Mesendoderm (in vitro differentiated cells): ENCODE results near the gene CRISPLD2.

Experiments used
- DNase-seq: peaks from one replicate; pipeline ENCODE4 v3.0.0; 2013
- H2AK5ac ChIP-seq: 2 replicates; pipeline ENCODE4 v1.6.1; 2013; ENCODE audit warnings: low read length, inconsistent platforms
- H2BK120ac ChIP-seq: 2 replicates; pipeline ENCODE4 v1.6.1; 2013; ENCODE audit warnings: low read depth, mild to moderate bottlenecking, low read length, moderate library complexity, mixed read lengths
- H2BK15ac ChIP-seq: replicated peaks from 2 replicates; pipeline ENCODE4 v1.6.1; 2013; ENCODE audit warnings: low read depth, mild to moderate bottlenecking, moderate library complexity
- H2BK5ac ChIP-seq: 2 replicates; pipeline ENCODE4 v1.6.1; 2013; ENCODE audit warnings: low read length, inconsistent platforms
- H3K18ac ChIP-seq: 2 replicates; pipeline ENCODE4 v1.6.1; 2013; ENCODE audit warnings: mild to moderate bottlenecking, low read length, mixed read lengths
- H3K23ac ChIP-seq: one replicate; pipeline ENCODE4 v1.6.1; 2013; ENCODE audit warnings: low read length
- H3K27ac ChIP-seq: 2 replicates; pipeline ENCODE4 v1.5.1; 2013; ENCODE audit warnings: low read depth, mild to moderate bottlenecking, inconsistent platforms, low read length, moderate library complexity
- H3K27me3 ChIP-seq: 2 replicates; pipeline ENCODE4 v1.6.1; 2013; ENCODE audit warnings: low read length, control low read depth, mild to moderate bottlenecking, inconsistent platforms; ENCODE audit not compliant: insufficient read depth, poor library complexity
- H3K36me3 ChIP-seq: 2 replicates; pipeline ENCODE4 v1.6.1; 2013; ENCODE audit warnings: low read length, inconsistent platforms; ENCODE audit not compliant: control insufficient read depth, insufficient read depth
- H3K4ac ChIP-seq: one replicate; pipeline ENCODE4 v1.6.1; 2013; ENCODE audit warnings: low read depth, mild to moderate bottlenecking, low read length, moderate library complexity
- H3K4me1 ChIP-seq: 2 replicates; pipeline ENCODE4 v1.6.1; 2013; ENCODE audit warnings: low read depth, low read length, inconsistent platforms; ENCODE audit not compliant: control insufficient read depth
- H3K4me2 ChIP-seq: 2 replicates; pipeline ENCODE4 v1.6.1; 2013; ENCODE audit warnings: low read length
- H3K4me3 ChIP-seq: 2 replicates; pipeline ENCODE4 v1.5.1; 2013; ENCODE audit warnings: mild to moderate bottlenecking, low read length
- H3K56ac ChIP-seq: one replicate; pipeline ENCODE4 v1.6.1; 2013; ENCODE audit warnings: low read length
- H3K79me1 ChIP-seq: 2 replicates; pipeline ENCODE4 v1.6.1; 2013; ENCODE audit warnings: low read length, inconsistent platforms
- H3K79me2 ChIP-seq: 2 replicates; pipeline ENCODE4 v1.6.1; 2013; ENCODE audit warnings: mild to moderate bottlenecking, low read length; ENCODE audit not compliant: control insufficient read depth, insufficient read depth
- H3K9ac ChIP-seq: 2 replicates; pipeline ENCODE4 v1.6.1; 2013; ENCODE audit warnings: low read length, inconsistent platforms
- H4K5ac ChIP-seq: one replicate; pipeline ENCODE4 v1.6.1; 2013; ENCODE audit warnings: low read length
- H4K8ac ChIP-seq: one replicate; pipeline ENCODE4 v1.6.1; 2013; ENCODE audit warnings: low read depth, mild to moderate bottlenecking, control low read depth, low read length, moderate library complexity
- WGBS: extraction: QIAGEN DNeasy Blood & Tissue Kit; methylation state at CpG from one replicate; pipeline ENCODE4 v1.1.7; 2013; ENCODE audit warnings: low lambda C conversion rate, missing lambda C conversion rate; ENCODE audit not compliant: insufficient coverage; ENCODE audit errors: extremely low coverage; 5-methylcytosine and 5-hydroxymethylcytosine counted together

CRISPLD2 gene

DNA sequence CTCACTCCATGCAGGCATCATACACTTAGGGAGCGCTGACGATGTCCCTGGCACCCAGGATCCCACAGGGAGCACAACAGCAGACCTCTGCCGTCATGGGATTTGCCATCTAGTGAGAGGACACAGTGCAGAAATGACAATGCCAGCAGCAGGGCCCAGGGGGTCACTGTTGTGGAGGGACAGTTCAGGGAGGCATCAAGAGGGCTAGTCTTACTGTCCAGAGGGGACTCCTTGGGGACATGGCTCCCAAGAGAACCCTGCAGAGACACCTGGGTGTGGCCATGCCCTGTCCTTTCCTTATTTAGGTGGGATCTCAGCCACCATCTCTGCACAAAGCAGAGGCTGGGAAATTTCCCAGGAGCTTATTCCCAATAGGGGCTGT lies 73.7 kb downstream of the CRISPLD2 start:
- no peak overlapping the region for H3K27ac ChIP-seq
- H3K79me1 ChIP-seq: no peaks in the 10 kb centered on the region
- H3K79me2 ChIP-seq: no peaks in the 10 kb centered on the region
- H2BK15ac ChIP-seq: no peak overlapping the region
- no peaks in the 10 kb centered on the region for H3K4me1 ChIP-seq
- no peak overlapping the region for H3K56ac ChIP-seq
- DNase-seq: no peak
- no peak overlapping the region for H4K8ac ChIP-seq
- no CpG with 5 or more reads among the region's 3 CpGs for WGBS
- no peak overlapping the region for H2AK5ac ChIP-seq
- no peaks in the 10 kb centered on the region for H3K27me3 ChIP-seq
- H4K5ac ChIP-seq: no peak overlapping the region
- H3K4me3 ChIP-seq: no peak overlapping the region
- no peak overlapping the region for H3K4me2 ChIP-seq
- H3K4ac ChIP-seq: no peak overlapping the region
- no peak overlapping the region for H3K23ac ChIP-seq
- no peak overlapping the region for H2BK120ac ChIP-seq
- no peaks in the 10 kb centered on the region for H3K36me3 ChIP-seq
- H3K9ac ChIP-seq: no peak overlapping the region
- H3K18ac ChIP-seq: no peak overlapping the region
- no peak overlapping the region for H2BK5ac ChIP-seq

DNA sequence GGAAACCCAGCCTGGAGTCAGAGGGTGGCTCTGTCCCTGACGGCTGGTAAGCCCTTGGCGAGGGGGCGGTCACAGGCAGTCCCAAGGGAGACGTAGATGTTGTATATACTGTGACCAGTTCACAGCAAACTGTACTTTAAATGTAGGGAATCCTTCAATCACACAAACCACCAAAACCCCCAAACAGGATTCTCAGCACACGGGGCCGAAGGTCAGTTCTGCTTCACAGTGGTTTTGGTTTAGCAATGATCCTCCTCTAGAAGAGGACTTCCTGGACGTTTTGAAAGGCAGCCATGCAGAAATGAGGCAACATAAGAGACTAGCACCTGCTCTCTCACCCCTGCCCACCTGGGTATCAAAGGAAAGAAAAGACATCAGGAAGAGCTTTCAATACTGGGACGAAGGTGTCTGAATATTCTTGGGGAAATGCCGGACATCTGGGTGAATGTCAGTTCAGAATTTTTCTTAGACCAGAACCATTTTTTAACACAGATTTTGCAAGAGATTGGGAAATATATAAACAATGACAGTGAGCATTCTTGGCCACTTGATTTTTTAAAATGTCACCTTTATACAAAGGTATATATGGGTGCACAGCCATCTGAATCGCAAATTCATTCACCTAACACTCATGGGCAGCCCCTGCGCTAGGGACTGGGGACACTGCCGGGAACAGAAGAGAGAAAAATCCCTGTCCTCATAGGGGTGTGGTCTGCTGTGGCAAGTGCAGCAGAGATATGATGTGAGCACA lies 74.2 kb downstream of the CRISPLD2 start:
- Histone ChIP-seq H3K18ac (no peak overlapping the region), H3K23ac (no peak overlapping the region), H3K27ac (no peak overlapping the region), H3K79me2 (no peaks in the 10 kb centered on the region), H3K79me1 (no peaks in the 10 kb centered on the region), H3K9ac (no peak overlapping the region), H3K56ac (no peak overlapping the region), H2AK5ac (no peak overlapping the region), H4K8ac (no peak overlapping the region), H3K36me3 (no peaks in the 10 kb centered on the region), H3K27me3 (no peaks in the 10 kb centered on the region), H3K4me1 (no peaks in the 10 kb centered on the region), H2BK5ac (no peak overlapping the region), H4K5ac (no peak overlapping the region), H2BK15ac (no peak overlapping the region), H3K4ac (no peak overlapping the region), H3K4me2 (no peak overlapping the region), H2BK120ac (no peak overlapping the region), H3K4me3 (no peak overlapping the region)
- DNase-seq: no peak
- no CpG with 5 or more reads among the region's 12 CpGs for whole genome bisulfite sequencing

GRCh38 chr16:84895016-84895415 lies 75.2 kb downstream of the CRISPLD2 start:
- H2BK5ac ChIP-seq: no peak overlapping the region
- H2BK15ac ChIP-seq: no peak overlapping the region
- no peak overlapping the region for H4K5ac ChIP-seq
- no peak overlapping the region for H3K4ac ChIP-seq
- no peak overlapping the region for H4K8ac ChIP-seq
- H3K18ac ChIP-seq: no peak overlapping the region
- whole genome bisulfite sequencing: no CpG with 5 or more reads among the region's 6 CpGs
- H2AK5ac ChIP-seq: no peak overlapping the region
- H3K56ac ChIP-seq: no peak overlapping the region
- H3K4me1 ChIP-seq: no peaks in the 10 kb centered on the region
- H3K4me2 ChIP-seq: no peak overlapping the region
- no peak for DNase-seq
- H3K23ac ChIP-seq: no peak overlapping the region
- no peaks in the 10 kb centered on the region for H3K79me1 ChIP-seq
- no peak overlapping the region for H3K27ac ChIP-seq
- no peaks in the 10 kb centered on the region for H3K79me2 ChIP-seq
- H3K27me3 ChIP-seq: no peaks in the 10 kb centered on the region
- no peak overlapping the region for H2BK120ac ChIP-seq
- no peaks in the 10 kb centered on the region for H3K36me3 ChIP-seq
- H3K9ac ChIP-seq: no peak overlapping the region
- no peak overlapping the region for H3K4me3 ChIP-seq

- H3K27me3 ChIP-seq: no peaks in the 10 kb centered on the region
- no peaks in the 10 kb centered on the region for H3K36me3 ChIP-seq
- H4K5ac ChIP-seq: no peak overlapping the region
- H3K4ac ChIP-seq: no peak overlapping the region
- H3K18ac ChIP-seq: no peak overlapping the region
- H4K8ac ChIP-seq: no peak overlapping the region
- H2BK120ac ChIP-seq: no peak overlapping the region
- H3K27ac ChIP-seq: no peak overlapping the region
- no peaks in the 10 kb centered on the region for H3K4me1 ChIP-seq
- H2BK15ac ChIP-seq: no peak overlapping the region
- H2BK5ac ChIP-seq: no peak overlapping the region
- no peak overlapping the region for H2AK5ac ChIP-seq
- no CpG with 5 or more reads among the region's 9 CpGs for WGBS
- H3K4me3 ChIP-seq: no peak overlapping the region
- H3K56ac ChIP-seq: no peak overlapping the region
- H3K79me1 ChIP-seq: no peaks in the 10 kb centered on the region
- H3K23ac ChIP-seq: no peak overlapping the region
- no peak overlapping the region for H3K4me2 ChIP-seq
- no peak for DNase-seq
- no peak overlapping the region for H3K9ac ChIP-seq
- H3K79me2 ChIP-seq: no peaks in the 10 kb centered on the region
Measured at GRCh38 chr16:84896847-84897246, 77.1 kb downstream of the CRISPLD2 start.

GRCh38 chr16:84897911-84898377 lies 78.2 kb downstream of the CRISPLD2 start:
- Histone ChIP-seq H4K8ac (no peak overlapping the region), H3K18ac (no peak overlapping the region), H3K56ac (no peak overlapping the region), H4K5ac (no peak overlapping the region), H3K27me3 (no peaks in the 10 kb centered on the region), H3K27ac (no peak overlapping the region), H2BK120ac (no peak overlapping the region), H3K4me2 (no peak overlapping the region), H2BK5ac (no peak overlapping the region), H3K4me3 (no peak overlapping the region), H2AK5ac (no peak overlapping the region), H2BK15ac (no peak overlapping the region), H3K79me1 (no peaks in the 10 kb centered on the region), H3K9ac (no peak overlapping the region), H3K79me2 (no peaks in the 10 kb centered on the region), H3K4me1 (no peaks in the 10 kb centered on the region), H3K4ac (no peak overlapping the region), H3K36me3 (no peaks in the 10 kb centered on the region), H3K23ac (no peak overlapping the region)
- no peak for DNase-seq
- no CpG with 5 or more reads among the region's 15 CpGs for WGBS

DNA sequence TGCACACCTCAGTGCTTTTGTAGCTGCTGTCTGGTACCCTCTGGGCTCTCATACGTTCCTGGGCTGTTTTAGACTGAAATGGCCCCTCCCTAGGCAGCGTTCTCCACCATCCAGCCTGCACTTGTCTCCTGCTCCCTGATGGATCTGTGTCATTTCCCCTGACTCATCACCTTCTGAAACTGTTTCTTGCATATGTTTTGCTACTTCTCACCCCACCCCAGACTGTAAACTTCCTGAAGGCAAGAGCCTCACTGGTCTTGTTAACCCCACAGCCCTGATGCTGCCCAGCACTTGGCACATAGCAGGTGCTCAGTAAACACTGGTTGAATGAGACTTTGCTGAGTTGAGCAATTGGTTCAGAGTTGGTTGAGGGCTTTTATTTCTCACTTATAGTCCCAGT lies 78.7 kb downstream of the CRISPLD2 start:
- no peak overlapping the region for H3K4me3 ChIP-seq
- H3K18ac ChIP-seq: no peak overlapping the region
- H3K4ac ChIP-seq: no peak overlapping the region
- no peak overlapping the region for H3K9ac ChIP-seq
- H2BK5ac ChIP-seq: no peak overlapping the region
- no peak overlapping the region for H3K27ac ChIP-seq
- no peaks in the 10 kb centered on the region for H3K79me2 ChIP-seq
- H2BK15ac ChIP-seq: no peak overlapping the region
- no peak overlapping the region for H3K23ac ChIP-seq
- H2AK5ac ChIP-seq: no peak overlapping the region
- DNase-seq: no peak
- no CpG with 5 or more reads among the region's 2 CpGs for WGBS
- H3K4me2 ChIP-seq: no peak overlapping the region
- no peak overlapping the region for H4K5ac ChIP-seq
- H3K79me1 ChIP-seq: no peaks in the 10 kb centered on the region
- no peak overlapping the region for H4K8ac ChIP-seq
- no peaks in the 10 kb centered on the region for H3K4me1 ChIP-seq
- H3K36me3 ChIP-seq: no peaks in the 10 kb centered on the region
- no peak overlapping the region for H3K56ac ChIP-seq
- no peaks in the 10 kb centered on the region for H3K27me3 ChIP-seq
- H2BK120ac ChIP-seq: no peak overlapping the region
